GM21381 (cell line): Measurements from ENCODE around the gene VKORC1L1.
"Not testable (repeated sequence)": the region's sequence is repeated elsewhere in the genome, so short reads cannot be mapped to it uniquely, and the experiment has no call there.

Experiments
- ATAC-seq: cut with Tn5 transposase; IDR thresholded peaks from one replicate; pipeline ENCODE4 v1.9.1; 2021; ENCODE audit warnings: mild to moderate bottlenecking, moderate library complexity; ENCODE audit not compliant: unreplicated experiment

Gene VKORC1L1

GRCh38 chr7:65975814-65976445 is 103.1 kb downstream of the VKORC1L1 start:
- no peak for ATAC-seq

GRCh38 chr7:65976659-65977196 is 103.9 kb downstream of the VKORC1L1 start:
- no peak for ATAC-seq

GRCh38 chr7:65978891-65979582 is 106.2 kb downstream of the VKORC1L1 start:
- no peak for ATAC-seq

- ATAC-seq = no peak
Measured at GRCh38 chr7:65979583-65980477, 107.0 kb downstream of the VKORC1L1 start.

- peak; percentile 73 for ATAC-seq
Measured at GRCh38 chr7:65980478-65981250, 107.8 kb downstream of the VKORC1L1 start.

GRCh38 chr7:65981965-65982792 is 109.3 kb downstream of the VKORC1L1 start, which contains the start of gene GUSB:
Gene GUSB (minus strand): TSS chr7:65982213. CDS start chr7:65982183, 30 bp downstream.
- peak; percentile 77 for ATAC-seq

- ATAC-seq = no peak
Measured at GRCh38 chr7:65983965-65984658, 111.2 kb downstream of the VKORC1L1 start.

GRCh38 chr7:65988084-65988483 is 115.2 kb downstream of the VKORC1L1 start:
- no peak for ATAC-seq

- ATAC-seq = not testable (repeated sequence)
Measured at GRCh38 chr7:65988503-65988902, 115.6 kb downstream of the VKORC1L1 start.

- no peak for ATAC-seq
Measured at GRCh38 chr7:65989694-65990080, 116.8 kb downstream of the VKORC1L1 start.

GRCh38 chr7:65991829-65992228 is 119.0 kb downstream of the VKORC1L1 start:
- not testable (repeated sequence) for ATAC-seq

GRCh38 chr7:65992526-65992925 is 119.7 kb downstream of the VKORC1L1 start:
- no peak for ATAC-seq

- ATAC-seq = not testable (repeated sequence)
Measured at GRCh38 chr7:65994984-65995383, 122.1 kb downstream of the VKORC1L1 start.

GRCh38 chr7:66000823-66001417 is 128.0 kb downstream of the VKORC1L1 start:
- ATAC-seq = not testable (repeated sequence)

GRCh38 chr7:66005115-66005671 is 132.3 kb downstream of the VKORC1L1 start:
- ATAC-seq = not testable (repeated sequence)

- ATAC-seq = no peak
Measured at GRCh38 chr7:66007232-66007631, 134.4 kb downstream of the VKORC1L1 start.
